CD4-positive, alpha-beta memory T cell (primary cell): Measurements from ENCODE around the gene UGT1A4. TPM values are rescaled to one million over a fixed set of nuclear protein-coding genes. Genes with fewer than 3 reads are reported as not detected.

Experiments used
- CTCF ChIA-PET: fragments of 350-600 bp; sonication (Branson Sonifier 250); formaldehyde crosslinking; loops from one replicate; lab custom pipeline; 2021; ENCODE audit warnings: inconsistent platforms; ENCODE audit not compliant: partially characterized antibody; lab: Charles Lee
- POLR2A ChIA-PET: fragments of 350-600 bp; sonication (Branson Sonifier 250); formaldehyde crosslinking; loops from one replicate; lab custom pipeline; 2021; ENCODE audit not compliant: partially characterized antibody; lab: Charles Lee
- DNase-seq, 5 donors: peaks; one replicate each; pipeline versions ENCODE4 v3.0.0 to v3.0.0-alpha.2; 2020 to 2022; ENCODE audit warnings: mixed read lengths in 1 of 5
- H3K27ac ChIP-seq: one replicate; pipeline ENCODE4 v1.7.0; 2013; ENCODE audit warnings: low read depth, low read length
- H3K27me3 ChIP-seq: 2 replicates; pipeline ENCODE4 v1.7.0; 2013; ENCODE audit warnings: mild to moderate bottlenecking, low read length, moderate library complexity; ENCODE audit not compliant: insufficient read depth
- H3K36me3 ChIP-seq: 2 replicates; pipeline ENCODE4 v1.7.0; 2013; ENCODE audit warnings: mild to moderate bottlenecking, low read length, moderate library complexity; ENCODE audit not compliant: insufficient read depth
- H3K4me1 ChIP-seq: 2 replicates; pipeline ENCODE4 v1.7.0; 2013; ENCODE audit warnings: mild to moderate bottlenecking, low read length, moderate library complexity; ENCODE audit not compliant: insufficient read depth
- H3K4me3 ChIP-seq, 2 donors: one replicate each; pipeline ENCODE4 v1.7.0; 2013; ENCODE audit warnings: low read length in 2 of 2, mild to moderate bottlenecking in 1 of 2
- H3K9me3 ChIP-seq, 2 donors: one replicate each; pipeline ENCODE4 v1.7.0; 2013; ENCODE audit warnings: low read length in 2 of 2, control low read depth in 1 of 2; ENCODE audit not compliant: control insufficient read depth in 1 of 2
- H3K27ac Mint-ChIP-seq, 7 donors: one replicate each; pipeline ENCODE4 v1.8.0; 2020 to 2021; ENCODE audit warnings: mixed read lengths in 7 of 7, mild to moderate bottlenecking in 6 of 7, inconsistent platforms in 3 of 7, moderate library complexity in 3 of 7
- H3K27me3 Mint-ChIP-seq, 2 donors: one replicate each; pipeline ENCODE4 v1.8.0; 2020 to 2021; ENCODE audit warnings: mixed read lengths in 2 of 2
- H3K36me3 Mint-ChIP-seq, 2 donors: one replicate each; pipeline ENCODE4 v1.8.0; 2020 to 2021; ENCODE audit warnings: mixed read lengths in 2 of 2, inconsistent platforms in 1 of 2, mild to moderate bottlenecking in 1 of 2
- H3K4me1 Mint-ChIP-seq, 4 donors: one replicate each; pipeline ENCODE4 v1.8.0; 2020 to 2021; ENCODE audit warnings: mixed read lengths in 4 of 4, mild to moderate bottlenecking in 1 of 4
- H3K4me3 Mint-ChIP-seq, 8 donors: one replicate each; pipeline ENCODE4 v1.8.0; 2020 to 2021; ENCODE audit warnings: mixed read lengths in 8 of 8, mild to moderate bottlenecking in 7 of 8, moderate library complexity in 6 of 8, inconsistent platforms in 3 of 8
- H3K9me3 Mint-ChIP-seq, 8 donors: one replicate each; pipeline ENCODE4 v1.8.0; 2020 to 2021; ENCODE audit warnings: mixed read lengths in 8 of 8, mild to moderate bottlenecking in 5 of 8, inconsistent platforms in 3 of 8, moderate library complexity in 1 of 8
- intact Hi-C: fragments of 100-400 bp; cut with micrococcal nuclease; formaldehyde crosslinking; loops from one replicate; pipeline ENCODE4 v1.15.1; 2023
- polyA plus RNA-seq, 2 donors: library from polyadenylated mRNA; unstranded; fragments of 300-500 nt; fragmentation: Illumina TruSeq; gene quantifications; one replicate each; pipeline ENCODE4 v1.2.3, GENCODE V29; 2021
- total RNA-seq, 2 experiments: library from RNA; stranded (reverse); gene quantifications; one replicate each; pipeline ENCODE4 v1.2.3, GENCODE V29; 2021

The UGT1A4 gene
- total and polyA plus RNA-seq, 4 experiments from 2014 or later = not detected

DNA sequence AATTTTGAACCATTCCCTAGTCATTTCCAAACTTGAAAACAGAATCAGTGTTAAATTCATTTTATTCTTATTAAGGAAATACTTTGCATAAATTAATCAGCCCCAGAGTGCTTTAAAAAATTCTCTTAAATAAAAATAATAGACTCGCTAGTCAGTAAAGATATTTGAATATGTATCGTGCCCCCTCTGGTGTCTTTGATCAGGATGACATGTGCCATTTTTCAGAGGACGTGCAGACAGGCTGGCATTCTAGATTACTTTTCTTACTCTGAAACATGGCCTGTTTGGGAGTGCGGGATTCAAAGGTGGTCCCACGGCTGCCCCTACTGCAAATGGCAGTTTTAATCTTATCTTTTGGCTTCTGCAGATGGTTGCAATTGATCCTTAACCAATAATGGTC lies 54.0 kb downstream of the UGT1A4 start:
- Mint-ChIP-seq H3K27me3 (peaks cover 10 to 21% of the 10 kb centered on the region in 2 donors), H3K4me3 (no peak overlapping the region), H3K27ac (no peak overlapping the region), H3K4me1 (no peaks in the 10 kb centered on the region), H3K9me3 (peaks cover 0 to 21% (median 10%) of the 10 kb centered on the region in 8 donors), H3K36me3 (peaks cover 0 to 3% of the 10 kb centered on the region in 2 donors)
- H3K4me1 ChIP-seq = no peaks in the 10 kb centered on the region
- intact Hi-C loops = no loop called here
- no peaks in the 10 kb centered on the region for H3K27me3 ChIP-seq
- no peak overlapping the region for H3K27ac ChIP-seq
- DNase-seq = no peak
- POLR2A ChIA-PET = no interaction called here
- no peak overlapping the region for H3K4me3 ChIP-seq
- CTCF ChIA-PET = no interaction called here
- no peaks in the 10 kb centered on the region for H3K36me3 ChIP-seq
- H3K9me3 ChIP-seq = no peaks in the 10 kb centered on the region

DNA sequence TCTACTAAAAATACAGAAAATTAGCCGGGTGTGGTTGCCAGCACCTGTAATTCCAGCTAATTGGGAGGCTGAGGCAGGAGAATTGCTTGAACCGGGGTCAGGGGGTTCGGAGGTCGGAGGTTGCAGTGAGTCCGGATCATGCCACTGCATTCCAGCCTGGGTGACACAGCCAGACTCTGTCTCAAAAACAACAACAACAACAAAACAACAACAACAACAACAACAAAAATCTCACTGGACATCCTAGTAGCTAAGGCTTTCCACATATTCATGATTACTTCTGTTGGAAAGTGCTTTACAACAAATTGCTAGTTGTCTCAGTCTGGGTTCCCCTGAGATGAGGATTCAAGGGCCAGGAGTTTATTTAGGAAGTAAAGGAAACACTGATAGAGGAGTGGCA lies 55.3 kb downstream of the UGT1A4 start:
- H3K27ac Mint-ChIP-seq = no peak overlapping the region
- Histone ChIP-seq H3K36me3 (no peaks in the 10 kb centered on the region), H3K4me1 (no peaks in the 10 kb centered on the region), H3K4me3 (no peak overlapping the region), H3K27ac (no peak overlapping the region), H3K27me3 (no peaks in the 10 kb centered on the region), H3K9me3 (no peaks in the 10 kb centered on the region)
- ChIA-PET CTCF (no interaction called here), POLR2A (no interaction called here)
- intact Hi-C loops = no loop called here
- no peaks in the 10 kb centered on the region for H3K4me1 Mint-ChIP-seq
- H3K36me3 Mint-ChIP-seq = peaks cover 0 to 7% of the 10 kb centered on the region in 2 donors
- peaks cover 0 to 25% (median 10%) of the 10 kb centered on the region in 8 donors for H3K9me3 Mint-ChIP-seq
- no peak overlapping the region for H3K4me3 Mint-ChIP-seq
- DNase-seq = no peak
- H3K27me3 Mint-ChIP-seq = peaks cover 6 to 26% of the 10 kb centered on the region in 2 donors

DNA sequence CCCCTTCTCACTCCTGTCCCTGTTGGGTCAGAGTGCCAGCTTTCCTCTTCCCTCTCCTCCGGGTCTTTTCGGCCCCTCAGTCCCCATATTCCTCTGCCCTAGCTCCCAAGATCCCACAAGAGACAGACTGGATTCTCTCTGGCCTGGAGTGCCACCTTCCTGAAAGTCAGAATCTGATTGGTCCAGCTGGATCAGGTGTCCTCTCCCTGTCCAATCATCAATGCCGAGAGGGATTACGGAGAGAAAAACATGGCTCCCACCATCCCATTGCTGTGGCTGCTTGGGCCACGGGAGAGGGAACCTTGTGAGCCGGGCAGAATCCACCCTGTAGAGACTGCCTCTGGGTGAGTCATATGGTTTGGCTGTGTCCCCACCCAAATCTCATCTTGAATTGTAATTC lies 56.9 kb downstream of the UGT1A4 start:
- Histone ChIP-seq H3K9me3 (no peaks in the 10 kb centered on the region), H3K27me3 (no peaks in the 10 kb centered on the region), H3K4me1 (no peaks in the 10 kb centered on the region), H3K4me3 (no peak overlapping the region), H3K36me3 (no peaks in the 10 kb centered on the region), H3K27ac (no peak overlapping the region)
- CTCF ChIA-PET = no interaction called here
- Mint-ChIP-seq H3K36me3 (peaks cover 0 to 7% of the 10 kb centered on the region in 2 donors), H3K4me3 (no peak overlapping the region), H3K4me1 (no peaks in the 10 kb centered on the region), H3K27me3 (peaks cover 9 to 27% of the 10 kb centered on the region in 2 donors), H3K9me3 (peaks cover 0 to 25% (median 10%) of the 10 kb centered on the region in 8 donors), H3K27ac (no peak overlapping the region)
- DNase-seq = no peak
- POLR2A ChIA-PET = no interaction called here
- intact Hi-C loops = no loop called here

GRCh38 chr2:233778030-233778429 lies 59.5 kb downstream of the UGT1A4 start, which contains the start of gene MROH2A:
TSS of gene MROH2A (plus strand) at chr2:233778330. CDS start at chr2:233779359, 1,029 bp downstream.
- CTCF ChIA-PET = no interaction called here
- no peak within 1 kb of the TSS for H3K4me3 Mint-ChIP-seq
- H3K9me3 Mint-ChIP-seq = peaks cover 3 to 31% (median 10%) of the 10 kb centered on the region in 8 donors

DNA sequence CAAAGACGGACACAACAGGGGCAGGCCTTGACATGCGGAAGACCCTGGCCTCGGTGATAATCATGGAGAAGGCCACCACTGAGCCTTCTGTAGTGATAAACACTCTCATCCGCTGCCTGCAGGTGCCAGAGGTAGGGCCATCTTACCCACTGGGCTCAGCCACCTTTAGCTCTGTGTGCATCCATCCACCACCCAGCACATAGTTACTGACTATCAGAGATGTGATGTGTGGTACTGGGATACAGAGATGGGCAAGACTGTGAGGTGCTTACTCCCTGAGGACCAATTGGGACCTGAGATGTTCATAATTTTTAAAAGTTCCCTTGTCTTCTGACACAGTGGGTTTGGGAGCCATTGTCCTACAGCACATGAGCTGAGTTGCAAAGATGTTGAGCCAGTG lies 61.2 kb downstream of the UGT1A4 start:
- Mint-ChIP-seq H3K36me3 (peaks cover 0 to 7% of the 10 kb centered on the region in 2 donors), H3K4me3 (no peak overlapping the region), H3K4me1 (peaks cover 0 to 2% (median 0%) of the 10 kb centered on the region in 4 donors), H3K9me3 (peaks cover 3 to 31% (median 10%) of the 10 kb centered on the region in 8 donors), H3K27me3 (peaks cover 17 to 24% of the 10 kb centered on the region in 2 donors), H3K27ac (no peak overlapping the region)
- Histone ChIP-seq H3K27me3 (no peaks in the 10 kb centered on the region), H3K4me1 (no peaks in the 10 kb centered on the region), H3K9me3 (no peaks in the 10 kb centered on the region), H3K4me3 (no peak overlapping the region), H3K27ac (no peak overlapping the region), H3K36me3 (no peaks in the 10 kb centered on the region)
- CTCF ChIA-PET = no interaction called here
- POLR2A ChIA-PET = no interaction called here
- DNase-seq = no peak
- intact Hi-C loops = no loop called here

More at GRCh38 chr2:233778030-233778429, 59.5 kb downstream of the UGT1A4 start, which contains the start of gene MROH2A:
- H3K27me3 Mint-ChIP-seq = peaks cover 13 to 24% of the 10 kb centered on the region in 2 donors
- H3K27me3 ChIP-seq = no peaks in the 10 kb centered on the region
- POLR2A ChIA-PET = no interaction called here
- no peak within 1 kb of the TSS for H3K4me3 ChIP-seq
- H3K36me3 Mint-ChIP-seq = peaks cover 0 to 7% of the 10 kb centered on the region in 2 donors
- no peak for DNase-seq
- no peaks in the 10 kb centered on the region for H3K36me3 ChIP-seq
- no peak within 1 kb of the TSS for H3K27ac Mint-ChIP-seq
- H3K4me1 Mint-ChIP-seq = peaks cover 0 to 2% (median 0%) of the 10 kb centered on the region in 4 donors
- H3K9me3 ChIP-seq = no peaks in the 10 kb centered on the region
- H3K27ac ChIP-seq = no peak within 1 kb of the TSS
- H3K4me1 ChIP-seq = no peaks in the 10 kb centered on the region
- intact Hi-C loops = no loop called here

DNA sequence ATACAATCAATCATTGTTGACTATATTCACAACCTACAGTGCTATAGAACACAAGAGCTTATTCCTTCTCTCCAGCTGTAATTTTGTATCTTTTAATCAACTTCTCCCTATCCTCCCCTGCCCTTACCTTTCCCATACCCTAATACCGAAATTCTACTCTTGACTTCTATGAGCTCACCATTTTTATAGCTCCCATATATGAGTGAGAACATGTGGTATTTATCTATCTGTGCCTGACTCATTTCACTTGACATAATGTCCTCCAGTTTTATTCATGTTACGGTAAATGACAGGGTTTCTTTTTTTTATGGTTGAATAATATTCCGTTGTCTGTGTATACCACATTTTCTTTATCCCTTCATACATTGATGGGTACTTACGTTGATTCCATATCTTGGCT lies 62.2 kb downstream of the UGT1A4 start:
- Mint-ChIP-seq H3K4me1 (peaks cover 0 to 2% (median 0%) of the 10 kb centered on the region in 4 donors), H3K4me3 (no peak overlapping the region), H3K27me3 (peaks cover 19 to 21% of the 10 kb centered on the region in 2 donors), H3K27ac (no peak overlapping the region), H3K9me3 (peaks cover 2 to 25% (median 10%) of the 10 kb centered on the region in 8 donors), H3K36me3 (peaks cover 0 to 6% of the 10 kb centered on the region in 2 donors)
- Histone ChIP-seq H3K4me3 (no peak overlapping the region), H3K36me3 (no peaks in the 10 kb centered on the region), H3K9me3 (no peaks in the 10 kb centered on the region), H3K27me3 (no peaks in the 10 kb centered on the region), H3K27ac (no peak overlapping the region), H3K4me1 (no peaks in the 10 kb centered on the region)
- DNase-seq = no peak
- intact Hi-C loops = no loop called here
- CTCF ChIA-PET = no interaction called here
- POLR2A ChIA-PET = no interaction called here

DNA sequence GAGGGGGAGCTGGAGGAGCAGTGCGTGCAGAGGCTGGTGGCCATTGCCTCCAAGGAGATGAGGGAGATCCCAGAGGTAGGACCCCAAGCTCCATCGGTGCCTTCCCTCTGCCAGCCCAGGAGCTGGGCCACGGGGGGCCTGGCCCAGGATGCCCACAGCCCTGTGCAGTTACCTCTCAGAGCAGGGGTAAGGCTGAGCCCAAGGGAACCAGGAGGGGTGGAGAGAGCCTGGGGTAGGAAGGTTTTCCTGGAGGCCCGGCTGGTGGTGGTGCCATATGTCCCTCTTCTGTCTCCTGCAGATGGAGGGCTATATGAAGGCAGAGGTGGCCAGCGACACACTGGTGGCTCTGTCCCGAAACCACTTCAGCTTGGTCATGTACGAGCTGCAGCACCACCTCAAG lies 71.0 kb downstream of the UGT1A4 start:
- H3K27ac ChIP-seq = no peak overlapping the region
- ChIA-PET CTCF (no interaction called here), POLR2A (no interaction called here)
- H3K27ac Mint-ChIP-seq = no peak overlapping the region
- intact Hi-C loops = no loop called here
- DNase-seq = no peak
- no peak overlapping the region for H3K4me3 Mint-ChIP-seq
- no peaks in the 10 kb centered on the region for H3K4me1 ChIP-seq
- H3K27me3 ChIP-seq = no peaks in the 10 kb centered on the region
- peaks cover 0 to 4% (median under 1%) of the 10 kb centered on the region in 4 donors for H3K4me1 Mint-ChIP-seq
- H3K36me3 Mint-ChIP-seq = no peaks in the 10 kb centered on the region
- no peak overlapping the region for H3K4me3 ChIP-seq
- H3K9me3 ChIP-seq = no peaks in the 10 kb centered on the region
- no peaks in the 10 kb centered on the region for H3K36me3 ChIP-seq
- peaks cover 6 to 11% of the 10 kb centered on the region in 2 donors for H3K27me3 Mint-ChIP-seq
- H3K9me3 Mint-ChIP-seq = peaks cover 0 to 9% (median 2%) of the 10 kb centered on the region in 8 donors
